Uterus (tissue), 4 donors: ENCODE data around the gene CRYBG2. TPM values are rescaled to one million over a fixed set of nuclear protein-coding genes. Genes with fewer than 3 reads are reported as not detected.

Source experiments
- DNase-seq, 2 donors: peaks; one replicate each; pipeline ENCODE4 v3.0.0-alpha.2; 2019 to 2020
- H3K27ac ChIP-seq, 2 donors: fragments of 200-600 bp; sonication (generic); 1 replicate in 1 of 2; 2 replicates in 1 of 2; pipeline ENCODE4 v1.5.1; 2016 to 2018
- H3K27me3 ChIP-seq, 2 donors: fragments of 200-600 bp; sonication (generic); one replicate each; pipeline ENCODE4 v1.5.1; 2018 to 2019; ENCODE audit warnings: control low read depth in 1 of 2
- H3K36me3 ChIP-seq, 2 donors: fragments of 200-600 bp; sonication (generic); one replicate each; pipeline ENCODE4 v1.5.1; 2019; ENCODE audit warnings: control low read depth in 1 of 2
- H3K4me1 ChIP-seq, 2 donors: fragments of 200-600 bp; sonication (generic); one replicate each; pipeline ENCODE4 v1.5.1; 2018 to 2019; ENCODE audit warnings: control low read depth in 1 of 2
- H3K4me3 ChIP-seq, 2 donors: fragments of 200-600 bp; sonication (generic); 1 replicate in 1 of 2; 2 replicates in 1 of 2; pipeline ENCODE4 v1.5.1; 2018 to 2019; ENCODE audit warnings: mild to moderate bottlenecking in 1 of 2
- H3K9me3 ChIP-seq, 2 donors: fragments of 200-600 bp; sonication (generic); one replicate each; pipeline ENCODE4 v1.5.1; 2019; ENCODE audit warnings: control low read depth in 1 of 2
- POLR2A ChIP-seq, 2 donors: fragments of 450-650 bp; IDR thresholded peaks; one replicate each; pipeline ENCODE4 v1.6.1; 2016; ENCODE audit warnings: antibody characterized with exemption in 2 of 2, mild to moderate bottlenecking in 1 of 2, moderate library complexity in 1 of 2
- intact Hi-C: fragments of 100-400 bp; cut with DNase I; formaldehyde crosslinking; loops from one replicate; pipeline ENCODE4 v1.15.1; 2023; ENCODE audit warnings: low total_unique reads
- total RNA-seq, 4 donors: library from RNA; depleted of rRNA in 3 of 4; stranded (reverse); fragments of >200 nt in 3 of 4; gene quantifications; one replicate each; pipeline versions ENCODE4 v1.1.0 to v1.2.4, GENCODE V29; 2014 to 2023
- TF ChIP-seq, protein P1 (sequence below), 4 experiments: fragments of 200-600 bp in 2 of 4; fragments of 450-650 bp in 2 of 4; sonication (generic) in 2 of 4; IDR thresholded peaks; one replicate each; pipeline ENCODE4 v1.5.1; 2016 to 2019; ENCODE audit warnings: antibody characterized with exemption in 4 of 4, mild to moderate bottlenecking in 2 of 4, moderate library complexity in 1 of 4
- donor health status: DM: yes; HTN: yes; CAD: no.

CRYBG2 gene
- total RNA-seq, 4 donors from 2014 or later, result 3.0 TPM; not detected in 3

DNA sequence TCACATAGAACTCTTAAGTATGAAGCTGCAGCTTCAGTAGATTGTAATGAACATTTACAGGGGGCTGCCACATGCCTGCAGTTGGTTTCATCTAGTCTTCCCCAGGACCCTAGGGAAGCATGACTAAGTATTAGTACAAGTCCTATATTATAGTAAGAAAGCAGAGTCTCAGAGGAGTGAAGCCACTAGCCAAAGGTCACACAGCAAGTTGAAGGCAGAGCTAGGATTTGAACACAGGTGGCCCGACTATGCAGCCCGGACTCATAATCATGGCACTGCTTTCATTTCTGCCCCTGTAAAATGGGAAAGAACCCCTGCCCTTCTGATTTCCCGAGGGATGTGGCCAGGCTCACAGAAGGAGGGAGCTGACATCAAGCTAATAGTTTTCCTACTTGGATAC is 8.4 kb upstream of the CRYBG2 start:
- no peak for TF ChIP-seq POLR2A (IDR thresholded peaks at IDR 0.05)
- TF ChIP-seq, protein P1, sequence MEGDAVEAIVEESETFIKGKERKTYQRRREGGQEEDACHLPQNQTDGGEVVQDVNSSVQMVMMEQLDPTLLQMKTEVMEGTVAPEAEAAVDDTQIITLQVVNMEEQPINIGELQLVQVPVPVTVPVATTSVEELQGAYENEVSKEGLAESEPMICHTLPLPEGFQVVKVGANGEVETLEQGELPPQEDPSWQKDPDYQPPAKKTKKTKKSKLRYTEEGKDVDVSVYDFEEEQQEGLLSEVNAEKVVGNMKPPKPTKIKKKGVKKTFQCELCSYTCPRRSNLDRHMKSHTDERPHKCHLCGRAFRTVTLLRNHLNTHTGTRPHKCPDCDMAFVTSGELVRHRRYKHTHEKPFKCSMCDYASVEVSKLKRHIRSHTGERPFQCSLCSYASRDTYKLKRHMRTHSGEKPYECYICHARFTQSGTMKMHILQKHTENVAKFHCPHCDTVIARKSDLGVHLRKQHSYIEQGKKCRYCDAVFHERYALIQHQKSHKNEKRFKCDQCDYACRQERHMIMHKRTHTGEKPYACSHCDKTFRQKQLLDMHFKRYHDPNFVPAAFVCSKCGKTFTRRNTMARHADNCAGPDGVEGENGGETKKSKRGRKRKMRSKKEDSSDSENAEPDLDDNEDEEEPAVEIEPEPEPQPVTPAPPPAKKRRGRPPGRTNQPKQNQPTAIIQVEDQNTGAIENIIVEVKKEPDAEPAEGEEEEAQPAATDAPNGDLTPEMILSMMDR (IDR thresholded peaks at IDR 0.05), result no peak
- Histone ChIP-seq H3K9me3 (no peaks in the 10 kb centered on the region), H3K4me3 (no peak overlapping the region), H3K27ac (no peak overlapping the region), H3K27me3 (peaks cover 12 to 23% of the 10 kb centered on the region in 2 donors), H3K4me1 (peaks cover 0 to 6% of the 10 kb centered on the region in 2 donors), H3K36me3 (no peaks in the 10 kb centered on the region)
- intact Hi-C loops, result no loop called here
- no peak for DNase-seq

DNA sequence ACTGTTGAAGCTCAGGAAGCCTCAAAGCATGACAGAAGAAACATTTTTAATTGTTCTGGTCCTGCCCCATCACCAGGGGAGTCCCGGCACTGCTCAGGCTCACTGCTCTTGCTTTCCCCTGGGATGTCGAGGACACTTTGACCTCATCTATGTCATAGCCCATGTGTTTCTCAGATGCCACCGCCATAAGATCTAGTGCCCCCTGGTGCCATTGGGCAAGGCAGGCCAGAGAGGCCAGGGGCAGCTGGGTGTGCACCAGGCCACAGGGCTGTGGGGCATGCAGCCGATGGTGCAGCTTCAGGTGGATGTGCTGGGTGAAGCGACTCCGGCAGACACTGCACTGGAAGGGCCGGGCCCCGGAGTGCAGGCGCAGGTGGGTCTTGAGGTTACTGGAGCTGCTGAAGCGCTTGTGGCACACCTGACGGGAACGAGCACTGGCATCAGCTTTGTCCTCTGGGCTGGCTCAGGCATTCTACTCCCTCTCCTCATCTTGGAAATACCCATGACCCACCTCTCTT is 7.7 kb upstream of the CRYBG2 start:
- Histone ChIP-seq H3K9me3 (no peaks in the 10 kb centered on the region), H3K4me1 (peaks cover 0 to 6% of the 10 kb centered on the region in 2 donors)

DNA sequence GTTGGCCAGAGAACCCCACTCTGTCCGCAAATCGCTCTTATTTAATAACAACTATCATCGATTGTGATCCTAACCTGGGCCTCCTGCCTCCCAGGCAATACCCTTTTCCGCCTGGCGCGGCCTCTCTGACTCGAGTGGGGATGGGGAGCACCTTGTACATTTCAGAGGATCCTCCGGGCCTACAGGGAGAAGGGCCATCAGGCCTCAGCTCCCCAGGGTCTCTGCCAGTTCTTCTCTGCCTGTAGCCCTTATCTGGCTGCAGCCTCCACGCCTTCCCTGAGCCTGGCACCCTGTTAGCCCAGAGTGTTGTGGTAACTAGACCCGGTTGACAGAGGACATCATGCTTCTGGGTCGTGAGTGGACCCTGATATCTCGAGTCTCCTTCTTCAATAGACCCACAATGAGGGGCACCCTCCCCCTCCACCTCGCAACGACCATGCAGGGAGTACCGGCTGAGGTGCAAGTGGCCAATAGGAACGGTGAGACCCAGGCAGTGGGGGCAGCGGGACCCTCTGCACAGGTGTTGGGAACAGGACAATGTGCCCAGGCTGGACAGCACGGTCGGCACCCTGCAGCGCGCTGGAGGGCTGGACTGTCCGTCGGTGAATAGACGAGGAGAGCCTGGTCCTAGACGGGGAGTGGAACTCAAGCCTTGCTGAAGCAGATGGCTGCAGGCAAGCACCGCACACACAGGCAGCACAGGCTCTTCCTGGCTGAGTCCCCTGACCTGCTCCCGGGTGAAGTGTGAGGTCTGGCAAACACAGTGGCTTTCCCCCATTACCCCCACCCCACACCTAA is 7.1 kb upstream of the CRYBG2 start:
- no peak overlapping the region for H3K4me3 ChIP-seq
- no peaks in the 10 kb centered on the region for H3K9me3 ChIP-seq
- TF ChIP-seq POLR2A (IDR thresholded peaks at IDR 0.05), result no peak
- TF ChIP-seq, protein P1 (IDR thresholded peaks at IDR 0.05), result no peak
- H3K27me3 ChIP-seq, result peaks cover 12 to 23% of the 10 kb centered on the region in 2 donors
- no peak for DNase-seq
- H3K27ac ChIP-seq, result no peak overlapping the region
- intact Hi-C loops, result no loop called here
- no peaks in the 10 kb centered on the region for H3K36me3 ChIP-seq
- peaks cover 0 to 6% of the 10 kb centered on the region in 2 donors for H3K4me1 ChIP-seq

More for the DNA sequence above, 7.7 kb upstream of the CRYBG2 start:
- TF ChIP-seq POLR2A (IDR thresholded peaks at IDR 0.05), result no peak
- TF ChIP-seq, protein P1 (IDR thresholded peaks at IDR 0.05), result no peak
- Histone ChIP-seq H3K27ac (no peak overlapping the region), H3K4me3 (no peak overlapping the region), H3K36me3 (no peaks in the 10 kb centered on the region), H3K27me3 (peaks cover 12 to 23% of the 10 kb centered on the region in 2 donors)
- intact Hi-C loops, result no loop called here
- no peak for DNase-seq

DNA sequence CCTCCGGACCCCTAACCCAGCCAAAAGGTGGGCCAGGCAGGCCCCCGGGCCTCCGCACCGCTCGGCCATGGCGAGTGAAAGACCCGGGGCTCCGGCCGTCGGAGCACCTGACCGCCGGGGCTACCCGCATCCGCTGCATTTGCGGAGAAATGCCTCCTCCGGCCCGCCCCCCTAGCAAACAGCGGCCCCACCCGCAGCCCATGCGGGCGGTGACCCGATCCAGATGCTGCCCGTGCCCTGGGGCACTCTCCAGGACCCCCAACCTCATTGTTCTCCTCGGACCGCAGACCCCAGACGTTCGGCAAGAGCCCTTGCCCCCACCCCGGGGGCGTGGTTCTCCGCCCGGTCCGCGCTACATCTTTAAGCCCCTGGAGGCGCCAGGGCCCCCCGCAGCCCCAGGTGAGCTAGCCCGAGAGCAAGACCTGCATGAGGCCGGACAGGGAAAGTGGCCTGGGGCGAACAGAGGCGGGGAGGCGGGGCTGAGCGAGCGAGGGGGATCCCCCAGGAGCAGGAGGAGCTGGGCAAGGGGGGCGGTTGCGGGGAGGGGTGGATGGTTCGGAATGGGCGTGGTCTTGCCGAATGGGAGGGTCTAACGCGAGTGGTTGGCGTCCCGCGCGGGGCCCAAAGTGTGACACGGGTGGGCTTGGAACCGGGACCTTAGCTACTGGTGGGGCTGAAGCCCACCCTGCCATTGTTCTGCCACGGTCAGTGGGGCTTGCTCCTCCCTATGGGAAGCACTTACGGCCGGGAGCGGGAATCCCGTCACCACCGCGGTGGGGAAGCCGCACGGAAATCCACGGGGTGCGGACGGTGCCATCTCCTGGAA is 6.3 kb upstream of the CRYBG2 start:
- Histone ChIP-seq H3K4me1 (peaks cover 0 to 6% of the 10 kb centered on the region in 2 donors), H3K9me3 (no peaks in the 10 kb centered on the region), H3K27ac (no peak overlapping the region), H3K27me3 (peaks cover 12 to 23% of the 10 kb centered on the region in 2 donors), H3K4me3 (no peak overlapping the region), H3K36me3 (no peaks in the 10 kb centered on the region)
- TF ChIP-seq, protein P1 (IDR thresholded peaks at IDR 0.05), result no peak
- no peak for TF ChIP-seq POLR2A (IDR thresholded peaks at IDR 0.05)
- no peak for DNase-seq
- intact Hi-C loops, result no loop called here
